Raji (cell line): ENCODE results near the gene COLGALT1.

Experiments used
- POLR2A ChIP-seq: IDR thresholded peaks from 2 replicates; pipeline ENCODE4 v1.6.1; 2011; ENCODE audit warnings: low read depth, low read length, control low read depth; ENCODE audit not compliant: insufficient read depth

COLGALT1 gene

DNA sequence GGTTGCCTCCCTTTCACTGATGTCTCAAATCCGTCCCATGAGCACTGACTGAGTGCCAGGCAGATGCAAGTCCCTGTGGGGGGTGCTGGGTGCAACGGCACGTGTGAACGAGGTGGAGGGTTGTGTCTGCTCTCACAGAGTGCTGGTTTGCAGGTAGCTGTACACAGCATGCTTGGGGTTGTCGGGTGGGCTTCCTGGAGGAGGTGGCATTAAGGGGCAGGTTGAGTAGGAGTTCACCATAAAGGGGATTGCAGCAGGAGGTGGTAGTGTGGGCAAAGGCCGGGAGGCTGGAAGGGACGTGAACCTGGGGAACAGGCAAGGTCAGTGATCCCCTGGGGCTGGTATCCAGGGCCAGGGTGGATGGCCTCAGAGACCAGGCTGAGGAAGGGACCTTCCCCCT lies 17.2 kb downstream of the COLGALT1 start:
- TF ChIP-seq POLR2A = no peak

DNA sequence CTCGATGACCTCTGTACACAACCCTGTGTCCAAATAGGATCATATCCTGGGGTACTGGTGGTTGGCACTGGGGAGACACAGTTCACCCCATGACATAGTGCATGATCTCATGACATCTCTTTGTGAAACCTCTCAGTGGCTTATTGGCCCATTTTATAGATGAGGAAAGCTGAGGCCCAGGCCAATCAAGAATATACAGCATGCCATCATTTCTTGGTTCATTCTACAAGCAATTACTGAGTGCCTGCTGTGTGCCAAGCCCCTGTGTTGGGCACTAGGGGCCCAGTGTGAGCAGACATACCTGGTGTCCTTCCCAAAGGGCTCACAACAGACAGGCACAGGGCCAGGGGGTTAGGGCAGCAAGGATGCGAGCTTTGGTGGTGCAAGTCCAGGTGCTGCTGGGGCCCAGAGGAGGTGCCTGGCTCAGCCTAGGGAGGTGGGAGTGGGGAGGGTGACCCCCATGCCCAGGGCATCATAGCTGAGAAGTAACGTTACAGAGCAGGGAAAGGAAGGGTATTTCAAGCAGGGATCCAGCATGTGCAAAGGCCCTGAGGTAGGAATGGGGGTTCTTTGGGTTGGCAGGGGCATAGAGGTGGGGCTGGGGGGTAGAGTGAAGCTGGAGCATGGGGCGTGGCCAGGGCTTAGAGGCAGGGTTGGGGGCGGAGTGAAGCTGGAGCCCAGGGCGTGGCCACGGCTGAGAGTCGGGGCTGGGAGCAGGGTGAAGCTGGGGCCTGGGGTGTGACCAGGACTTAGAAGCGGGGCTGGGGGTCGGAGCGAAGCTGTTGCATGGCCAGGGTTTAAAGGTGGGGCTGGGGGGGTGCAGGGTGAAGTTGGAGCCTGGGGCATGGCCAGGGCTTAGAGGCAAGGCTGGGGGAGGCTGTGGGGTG lies 20.7 kb downstream of the COLGALT1 start:
- TF ChIP-seq POLR2A = no peak

DNA sequence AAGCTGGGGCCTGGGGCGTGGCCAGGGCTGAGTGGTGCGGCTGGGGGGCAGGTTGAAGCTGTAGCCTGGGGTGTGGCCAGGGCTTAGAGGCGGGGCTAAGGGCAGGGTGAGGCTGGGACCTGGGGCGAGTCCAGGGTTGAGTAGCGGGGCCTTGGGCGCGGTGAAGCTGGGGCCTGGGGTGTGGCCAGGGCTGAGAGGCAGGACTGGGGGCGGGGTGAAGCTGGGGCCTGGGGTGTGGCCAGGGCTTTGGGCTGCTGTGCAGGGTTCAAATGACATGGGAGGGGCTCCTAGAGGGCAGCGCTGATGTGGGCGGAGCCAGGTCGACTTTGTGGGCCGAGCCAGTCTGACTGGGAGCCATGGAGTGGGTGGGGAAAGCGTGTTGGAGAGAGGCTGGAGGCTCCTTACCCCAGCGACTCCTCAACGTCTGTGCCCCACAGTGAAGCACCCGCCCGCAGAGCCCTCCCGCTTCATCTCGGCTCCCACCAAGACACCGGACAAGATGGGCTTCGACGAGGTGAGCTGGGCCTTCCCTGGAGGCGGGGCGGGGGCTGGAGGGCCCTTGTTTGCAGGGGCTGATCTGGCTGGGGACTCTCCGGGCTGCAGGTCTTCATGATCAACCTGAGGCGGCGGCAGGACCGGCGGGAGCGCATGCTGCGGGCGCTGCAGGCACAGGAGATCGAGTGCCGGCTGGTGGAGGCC lies 21.5 kb downstream of the COLGALT1 start:
- no peak for TF ChIP-seq POLR2A

DNA sequence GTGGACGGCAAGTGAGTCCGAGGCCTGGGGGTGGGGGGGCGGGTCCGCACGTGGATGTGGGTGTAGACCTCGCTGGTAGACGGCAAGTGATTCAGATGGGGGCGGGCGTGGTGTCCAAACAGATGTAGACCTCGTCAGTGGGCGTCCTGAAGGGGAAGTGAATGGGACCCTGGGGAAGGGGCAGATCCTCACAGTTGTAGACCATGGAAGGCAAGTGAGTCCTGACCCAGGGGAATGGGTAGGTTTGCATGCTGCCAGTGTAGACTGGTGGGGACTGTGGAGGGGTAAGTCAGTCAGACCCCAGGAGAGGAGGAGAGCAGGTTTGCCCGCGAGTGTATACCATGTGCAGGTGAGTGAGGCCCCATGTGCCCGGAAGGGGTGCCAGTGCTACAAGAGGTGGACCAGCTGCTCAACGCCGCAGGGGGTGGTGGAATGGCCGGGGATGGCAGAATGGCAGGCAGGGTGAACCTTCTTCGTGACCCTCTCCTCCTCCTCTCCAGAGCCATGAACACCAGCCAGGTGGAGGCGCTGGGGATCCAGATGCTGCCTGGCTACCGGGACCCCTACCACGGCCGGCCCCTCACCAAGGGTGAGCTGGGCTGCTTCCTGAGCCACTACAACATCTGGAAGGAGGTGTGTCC lies 22.1 kb downstream of the COLGALT1 start:
- no peak for TF ChIP-seq POLR2A

DNA sequence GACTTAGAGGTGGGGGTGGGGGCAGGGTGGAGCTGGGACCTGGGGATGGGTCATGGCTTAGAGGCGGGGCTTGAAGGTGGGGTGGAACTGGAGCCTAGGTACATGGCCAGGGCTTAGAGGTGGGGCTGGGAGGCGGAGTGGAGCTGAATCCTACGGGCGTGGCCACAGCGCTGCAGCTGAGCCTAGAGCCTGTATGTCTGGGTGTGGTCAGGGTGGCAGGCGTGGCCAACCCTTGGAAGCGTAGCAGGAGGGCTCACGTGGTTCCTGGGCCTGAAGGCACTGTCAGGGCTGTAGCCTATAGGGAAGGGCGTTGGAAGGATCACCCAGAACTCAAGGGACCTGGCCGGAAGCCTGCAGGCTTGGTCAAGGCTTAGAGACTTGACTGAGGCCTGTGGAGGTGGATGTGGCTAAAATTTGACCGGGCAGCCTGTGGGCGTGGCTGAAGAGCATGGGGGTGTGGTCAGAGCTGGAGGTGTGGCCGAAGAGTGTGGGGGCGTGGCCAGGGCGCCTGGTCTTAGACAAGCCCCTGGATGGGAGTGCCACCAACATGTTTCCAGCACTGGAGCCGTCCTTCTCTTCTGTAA lies 24.3 kb downstream of the COLGALT1 start:
- TF ChIP-seq POLR2A = no peak

DNA sequence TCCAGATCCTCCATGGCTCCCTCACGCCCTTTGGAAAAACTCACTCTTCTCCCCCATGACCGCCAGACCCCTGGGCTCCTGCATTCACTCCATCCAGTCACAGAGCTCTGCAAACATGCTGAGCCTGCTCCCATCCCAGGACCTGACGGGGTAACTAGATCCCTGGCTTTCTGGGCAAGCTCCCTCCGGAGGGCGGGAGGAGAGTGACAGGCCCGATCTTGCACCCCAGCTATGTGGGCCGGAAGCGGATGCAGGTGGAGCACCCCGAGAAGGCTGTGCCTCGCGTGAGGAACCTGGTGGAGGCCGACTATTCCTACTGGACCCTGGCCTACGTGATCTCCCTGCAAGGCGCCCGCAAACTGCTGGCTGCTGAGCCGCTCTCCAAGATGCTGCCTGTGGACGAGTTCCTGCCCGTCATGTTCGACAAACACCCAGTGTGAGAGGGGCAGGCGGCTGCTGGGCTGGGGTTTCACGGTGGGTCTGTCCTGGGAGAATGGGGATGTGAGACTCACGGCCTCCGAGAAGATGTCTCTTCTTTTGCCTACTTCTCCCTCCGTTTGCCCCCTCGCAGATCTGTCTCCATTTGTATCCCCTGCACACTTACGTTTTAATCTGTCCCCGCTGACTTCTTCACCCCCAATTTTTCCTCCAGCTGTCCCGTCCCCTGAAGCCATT lies 25.2 kb downstream of the COLGALT1 start:
- TF ChIP-seq POLR2A = no peak

DNA sequence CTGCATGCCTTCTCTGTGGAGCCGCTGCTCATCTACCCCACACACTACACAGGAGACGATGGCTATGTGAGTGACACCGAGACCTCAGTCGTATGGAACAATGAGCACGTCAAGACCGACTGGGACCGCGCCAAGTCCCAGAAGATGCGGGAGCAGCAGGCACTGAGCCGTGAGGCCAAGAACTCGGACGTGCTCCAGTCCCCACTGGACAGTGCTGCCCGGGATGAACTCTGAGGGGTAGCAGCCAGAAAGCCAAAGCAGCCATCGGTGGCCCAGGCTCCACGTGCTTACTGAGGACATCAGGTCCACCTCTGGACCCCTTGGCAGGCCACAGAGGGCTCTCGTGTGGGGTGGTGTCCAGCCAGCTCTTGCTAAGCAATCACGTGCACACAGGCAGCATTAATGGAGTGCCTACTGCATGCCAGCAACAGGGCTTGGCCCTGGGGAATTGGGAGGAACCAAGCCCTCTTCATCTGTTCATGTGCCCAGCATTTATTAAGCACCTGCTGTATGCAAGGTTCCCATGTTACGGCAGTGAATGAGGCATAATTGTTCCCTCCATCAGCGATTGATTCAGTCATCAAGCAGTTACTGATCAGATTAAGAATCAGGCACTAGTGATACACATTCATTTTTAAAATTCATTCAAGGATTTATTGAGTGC lies 25.9 kb downstream of the COLGALT1 start:
- no peak for TF ChIP-seq POLR2A

DNA sequence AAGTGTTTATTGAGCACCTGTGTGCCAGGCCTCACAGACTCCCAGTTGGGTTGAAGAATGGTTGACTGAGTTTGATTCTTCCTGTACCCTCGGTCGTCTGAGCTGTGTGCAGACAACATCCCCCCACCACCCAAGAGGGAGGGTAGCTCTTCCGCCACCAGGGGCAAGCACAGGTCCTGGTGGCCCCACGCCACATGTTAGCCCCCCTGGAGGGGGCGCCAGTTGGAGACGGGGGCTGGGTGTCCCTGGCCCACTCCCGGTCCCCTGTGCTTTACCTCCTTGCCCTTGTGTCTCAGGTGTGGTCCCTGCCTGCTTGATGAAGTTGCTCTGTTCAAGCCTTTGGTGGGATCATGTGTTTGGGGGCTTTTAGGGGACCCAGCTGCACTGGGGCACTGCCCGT lies 27.2 kb downstream of the COLGALT1 start:
- TF ChIP-seq POLR2A = no peak

DNA sequence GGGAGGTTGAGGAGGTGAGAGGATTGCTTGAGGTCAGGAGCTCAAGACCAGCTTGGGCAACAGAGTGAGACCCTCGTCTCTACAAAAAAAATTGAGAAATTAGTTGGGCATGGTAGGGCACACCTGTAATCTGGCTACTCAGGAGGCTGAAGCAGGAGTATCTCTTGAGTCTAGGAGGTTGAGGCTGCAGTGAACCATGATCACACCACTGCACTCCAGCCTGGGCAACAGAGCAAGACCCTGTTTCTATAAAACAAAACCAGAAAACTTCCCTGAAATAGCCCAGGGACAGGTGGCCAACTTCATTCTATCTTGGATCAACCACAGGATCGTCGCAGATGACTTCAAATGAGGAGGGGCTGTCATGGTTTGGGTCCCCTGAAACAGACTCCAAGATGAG lies 28.7 kb downstream of the COLGALT1 start:
- TF ChIP-seq POLR2A = no peak

DNA sequence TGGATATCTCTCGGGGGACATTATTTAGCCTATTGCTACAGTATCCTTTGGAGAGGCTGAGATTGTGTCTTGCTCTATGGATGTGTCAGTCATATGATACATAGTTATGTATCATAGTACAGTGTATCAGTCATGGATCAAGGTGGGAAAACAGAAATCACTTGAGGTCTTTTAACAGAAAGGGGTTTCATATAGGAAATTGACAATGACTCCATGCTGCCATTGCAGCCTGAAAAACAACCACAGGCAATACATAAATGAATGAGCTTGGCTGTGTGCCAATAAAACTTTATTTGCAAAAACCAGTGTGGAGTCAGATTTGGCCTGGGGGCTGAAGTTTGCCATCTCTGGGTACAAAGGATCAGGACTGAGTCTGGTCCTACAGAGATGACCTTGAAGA lies 35.4 kb downstream of the COLGALT1 start:
- TF ChIP-seq POLR2A = no peak

DNA sequence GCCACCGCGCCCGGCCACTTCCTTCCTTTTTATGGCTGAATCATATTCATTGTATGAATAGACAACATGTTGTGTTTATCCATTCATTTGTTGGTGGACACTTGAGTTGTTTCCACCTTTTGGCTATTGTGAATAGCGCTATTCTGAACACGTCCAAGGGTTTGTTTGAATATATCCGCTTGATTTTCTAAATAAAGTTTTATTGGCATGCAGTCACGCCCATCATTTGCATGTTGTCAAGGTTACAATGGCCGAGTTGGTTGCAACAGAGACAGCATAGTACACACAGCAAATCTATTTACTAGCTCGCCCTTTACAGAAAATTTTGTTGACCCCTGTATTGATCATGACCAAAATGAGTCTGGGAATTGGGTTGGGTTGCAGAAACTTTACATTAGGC lies 43.5 kb downstream of the COLGALT1 start:
- TF ChIP-seq POLR2A = no peak

DNA sequence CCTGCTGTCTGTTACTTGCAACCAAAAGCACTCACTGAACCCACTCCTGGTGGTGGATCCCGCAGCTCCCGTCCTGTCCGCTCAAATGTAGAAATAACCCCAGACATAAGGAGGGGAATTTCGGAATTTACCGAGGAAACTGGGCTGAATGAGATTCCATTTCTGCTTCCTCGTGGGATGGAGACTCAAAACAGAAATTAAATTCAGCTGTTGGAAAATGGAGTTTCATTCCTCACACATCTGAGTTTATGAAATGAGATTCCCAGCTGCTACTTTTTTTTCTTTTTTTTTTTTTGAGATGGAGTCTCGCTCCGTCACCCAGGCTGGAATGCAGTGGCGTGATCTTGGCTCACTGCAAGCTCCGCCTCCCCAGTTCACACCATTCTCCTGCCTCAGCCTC lies 44.3 kb downstream of the COLGALT1 start:
- TF ChIP-seq POLR2A = no peak

DNA sequence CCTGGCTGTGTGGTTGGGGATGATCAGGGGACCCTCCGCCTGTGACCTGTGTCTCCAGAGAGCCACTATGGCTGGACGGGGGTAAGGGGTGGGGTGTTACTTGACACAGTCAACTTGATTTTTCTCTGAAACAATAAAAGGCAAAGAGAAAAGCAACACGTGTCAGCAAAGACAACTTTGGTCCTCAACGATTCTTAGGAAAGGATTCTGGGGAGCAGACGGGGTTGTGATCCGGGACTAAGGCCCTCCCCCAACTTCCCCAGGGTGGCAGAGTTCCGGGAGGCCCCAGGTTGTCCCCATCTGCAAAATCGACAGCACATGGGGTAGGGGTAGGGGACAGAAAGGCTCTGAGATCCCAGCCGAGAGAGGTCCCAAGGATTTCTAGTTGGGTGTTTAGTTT lies 46.2 kb downstream of the COLGALT1 start:
- no peak for TF ChIP-seq POLR2A

DNA sequence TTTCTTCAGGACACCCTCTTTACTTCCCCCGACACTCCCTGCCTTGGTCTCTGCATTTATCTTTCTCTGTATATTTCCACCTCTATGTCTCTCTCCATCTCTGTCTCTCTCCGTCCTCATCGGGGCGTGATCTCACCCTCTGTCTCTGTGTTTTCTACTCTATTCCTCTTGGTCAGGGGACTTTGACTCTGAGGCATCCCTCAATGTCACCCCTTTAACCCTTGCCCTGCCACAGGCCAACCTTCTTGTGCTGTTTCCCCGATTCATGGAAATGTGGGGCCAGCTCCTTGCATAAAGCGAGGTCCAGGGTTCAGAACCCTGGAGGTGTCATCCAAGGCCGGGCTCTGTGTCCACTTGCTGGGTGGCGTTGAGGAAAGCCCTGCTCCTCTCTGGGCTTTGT lies 46.8 kb downstream of the COLGALT1 start:
- no peak for TF ChIP-seq POLR2A

DNA sequence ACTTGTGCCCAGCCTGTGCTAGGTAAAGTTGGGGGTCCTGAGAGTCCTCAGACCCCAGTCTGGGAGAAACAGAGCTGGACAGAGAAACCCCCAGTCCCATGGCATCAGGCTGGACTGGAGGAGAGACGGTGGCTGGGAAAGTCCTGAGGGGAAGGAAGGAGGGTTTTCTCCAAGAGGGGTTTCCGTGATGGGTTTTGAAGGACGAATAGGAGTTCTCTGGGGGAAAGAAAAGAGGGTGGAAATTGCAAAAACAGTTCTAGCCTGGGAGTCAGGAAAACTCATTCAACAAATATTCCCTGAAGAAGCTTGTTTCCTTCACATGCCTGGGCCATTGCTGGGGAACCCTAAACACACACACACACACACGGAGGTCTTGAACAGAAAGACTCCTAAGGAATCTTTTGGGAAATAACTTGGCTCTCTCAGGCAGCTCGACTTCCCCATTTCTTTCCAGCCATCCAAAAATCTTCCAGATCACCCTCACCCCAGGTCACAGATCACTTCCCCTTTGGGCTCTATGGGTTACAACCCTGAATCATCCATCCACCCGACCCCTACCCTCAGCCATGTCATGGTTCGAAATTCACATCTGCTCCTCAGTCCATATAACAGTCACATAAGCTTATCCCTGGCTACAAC lies 47.5 kb downstream of the COLGALT1 start:
- TF ChIP-seq POLR2A = no peak
